ENCODE data around the gene SPATS1.
"Not testable (repeated sequence)": the region's sequence is repeated elsewhere in the genome, so short reads cannot be mapped to it uniquely, and the experiment has no call there.

The SPATS1 gene

GRCh38 chr6:44310241-44310640, 32.2 kb upstream of the SPATS1 start:
- TF ChIP-seq CTCF (IDR thresholded peaks at IDR 0.05; ENCODE audit: poor library complexity, severe bottlenecking) = no peak
- no peak for ATAC-seq (ENCODE audit: low read depth)
- Histone ChIP-seq H3K4me3 (ENCODE audit: severe bottlenecking) (no peak overlapping the region), H3K36me3 (ENCODE audit: low read depth) (peaks cover 51% of the 10 kb centered on the region), H3K9me3 (ENCODE audit: severe bottlenecking) (no peaks in the 10 kb centered on the region), H3K4me1 (ENCODE audit: insufficient read depth, poor library complexity, severe bottlenecking) (peaks cover 15% of the 10 kb centered on the region), H3K27me3 (ENCODE audit: insufficient read depth, poor library complexity, severe bottlenecking) (no peaks in the 10 kb centered on the region), H3K27ac (ENCODE audit: poor library complexity, severe bottlenecking) (no peak overlapping the region)
- no peak for DNase-seq (ENCODE audit: low spot score)

GRCh38 chr6:44311304-44311703, 31.1 kb upstream of the SPATS1 start:
- Histone ChIP-seq H3K4me3 (ENCODE audit: severe bottlenecking) (no peak overlapping the region), H3K36me3 (ENCODE audit: low read depth) (peaks cover 44% of the 10 kb centered on the region), H3K9me3 (ENCODE audit: severe bottlenecking) (no peaks in the 10 kb centered on the region), H3K4me1 (ENCODE audit: insufficient read depth, poor library complexity, severe bottlenecking) (peaks cover 15% of the 10 kb centered on the region), H3K27me3 (ENCODE audit: insufficient read depth, poor library complexity, severe bottlenecking) (no peaks in the 10 kb centered on the region), H3K27ac (ENCODE audit: poor library complexity, severe bottlenecking) (no peak overlapping the region)
- no peak for TF ChIP-seq CTCF (IDR thresholded peaks at IDR 0.05; ENCODE audit: poor library complexity, severe bottlenecking)
- DNase-seq (ENCODE audit: low spot score) (no peak), ATAC-seq (ENCODE audit: low read depth) (no peak)

- Histone ChIP-seq H3K4me3 (ENCODE audit: severe bottlenecking) (no peak overlapping the region), H3K36me3 (ENCODE audit: low read depth) (peaks cover 44% of the 10 kb centered on the region), H3K27ac (ENCODE audit: poor library complexity, severe bottlenecking) (no peak overlapping the region), H3K27me3 (ENCODE audit: insufficient read depth, poor library complexity, severe bottlenecking) (no peaks in the 10 kb centered on the region), H3K9me3 (ENCODE audit: severe bottlenecking) (no peaks in the 10 kb centered on the region), H3K4me1 (ENCODE audit: insufficient read depth, poor library complexity, severe bottlenecking) (peaks cover 15% of the 10 kb centered on the region)
- DNase-seq (ENCODE audit: low spot score) (no peak), ATAC-seq (ENCODE audit: low read depth) (no peak)
- TF ChIP-seq CTCF (IDR thresholded peaks at IDR 0.05; ENCODE audit: poor library complexity, severe bottlenecking) = no peak
These were observed 30.7 kb upstream of the SPATS1 start for GRCh38 chr6:44311767-44312166.

GRCh38 chr6:44312901-44313788, 29.3 kb upstream of the SPATS1 start, which contains the start of gene AARS2:
Gene AARS2, minus strand, starts transcription at chr6:44313347. Its CDS starts 24 bp downstream, at chr6:44313323.
- TF ChIP-seq CTCF (IDR thresholded peaks at IDR 0.05; ENCODE audit: poor library complexity, severe bottlenecking) = peak; percentile 96
- Histone ChIP-seq H3K36me3 (ENCODE audit: low read depth) (peaks cover 40% of the 10 kb centered on the region), H3K27ac (ENCODE audit: poor library complexity, severe bottlenecking) (no peak within 1 kb of the TSS), H3K4me1 (ENCODE audit: insufficient read depth, poor library complexity, severe bottlenecking) (peaks cover 15% of the 10 kb centered on the region), H3K4me3 (ENCODE audit: severe bottlenecking) (peak within 1 kb of the TSS; percentile 63), H3K27me3 (ENCODE audit: insufficient read depth, poor library complexity, severe bottlenecking) (no peaks in the 10 kb centered on the region), H3K9me3 (ENCODE audit: severe bottlenecking) (no peaks in the 10 kb centered on the region)
- DNase-seq (ENCODE audit: low spot score) (no peak), ATAC-seq (ENCODE audit: low read depth) (peak; percentile 85)

- peaks cover 25% of the 10 kb centered on the region for H3K36me3 ChIP-seq (ENCODE audit: low read depth)
- ATAC-seq (ENCODE audit: low read depth); H3K9me3 ChIP-seq (ENCODE audit: severe bottlenecking); H3K4me3 ChIP-seq (ENCODE audit: severe bottlenecking); DNase-seq (ENCODE audit: low spot score); H3K4me1 ChIP-seq (ENCODE audit: insufficient read depth, poor library complexity, severe bottlenecking); H3K27ac ChIP-seq (ENCODE audit: poor library complexity, severe bottlenecking); H3K27me3 ChIP-seq (ENCODE audit: insufficient read depth, poor library complexity, severe bottlenecking): not testable (repeated sequence)
These were observed 27.8 kb upstream of the SPATS1 start for GRCh38 chr6:44314657-44315056.

Data from RWPE2 (cell line).